ENCODE data around the gene MEGF6.

MEGF6 gene

GRCh38 chr1:3443807-3444206, 167.5 kb downstream of the MEGF6 start:
- TF ChIP-seq CTCF (IDR thresholded peaks at IDR 0.05; ENCODE audit: borderline replicate concordance, control extremely low read depth, extremely low read depth, insufficient read depth, missing control alignments): no peak
- DNase-seq (ENCODE audit: low spot score): no peak
- in situ Hi-C loops (cut with MboI; ENCODE audit: low sequenced_read_pairs, unreplicated experiment): no loop called here

GRCh38 chr1:3442901-3443300, 168.4 kb downstream of the MEGF6 start:
- no peak for DNase-seq (ENCODE audit: low spot score)
- TF ChIP-seq CTCF (IDR thresholded peaks at IDR 0.05; ENCODE audit: borderline replicate concordance, control extremely low read depth, extremely low read depth, insufficient read depth, missing control alignments): no peak
- in situ Hi-C loops (cut with MboI; ENCODE audit: low sequenced_read_pairs, unreplicated experiment): no loop called here

- in situ Hi-C loops (cut with MboI; ENCODE audit: low sequenced_read_pairs, unreplicated experiment): no loop called here
- TF ChIP-seq CTCF (IDR thresholded peaks at IDR 0.05; ENCODE audit: borderline replicate concordance, control extremely low read depth, extremely low read depth, insufficient read depth, missing control alignments): no peak
- DNase-seq (ENCODE audit: low spot score): no peak
These were observed 169.0 kb downstream of the MEGF6 start for GRCh38 chr1:3442331-3442730.

- in situ Hi-C loops (cut with MboI; ENCODE audit: low sequenced_read_pairs, unreplicated experiment): no loop called here
- no peak for DNase-seq (ENCODE audit: low spot score)
- TF ChIP-seq CTCF (IDR thresholded peaks at IDR 0.05; ENCODE audit: borderline replicate concordance, control extremely low read depth, extremely low read depth, insufficient read depth, missing control alignments): no peak
These were observed 169.4 kb downstream of the MEGF6 start for GRCh38 chr1:3441880-3442279.

- no peak for DNase-seq (ENCODE audit: low spot score)
- in situ Hi-C loops (cut with MboI; ENCODE audit: low sequenced_read_pairs, unreplicated experiment): no loop called here
- no peak for TF ChIP-seq CTCF (IDR thresholded peaks at IDR 0.05; ENCODE audit: borderline replicate concordance, control extremely low read depth, extremely low read depth, insufficient read depth, missing control alignments)
These were observed 169.9 kb downstream of the MEGF6 start for GRCh38 chr1:3441410-3441847.

GRCh38 chr1:3440711-3441409, 170.4 kb downstream of the MEGF6 start:
- in situ Hi-C loops (cut with MboI; ENCODE audit: low sequenced_read_pairs, unreplicated experiment): no loop called here
- no peak for DNase-seq (ENCODE audit: low spot score)
- TF ChIP-seq CTCF (IDR thresholded peaks at IDR 0.05; ENCODE audit: borderline replicate concordance, control extremely low read depth, extremely low read depth, insufficient read depth, missing control alignments): no peak
